SK-N-SH (cell line): Measurements from ENCODE around the gene ELP1. TPM values are rescaled to one million over a fixed set of nuclear protein-coding genes. Genes with fewer than 3 reads are reported as not detected.

Experiments used
- CTCF ChIA-PET: fragments of 300-600, 350-600 bp; formaldehyde crosslinking; extraction: SDS; loops from one replicate; lab custom pipeline; 2021; lab: Yijun Ruan, JAX
- POLR2A ChIA-PET: fragments of 350-600 bp; sonication (Branson Sonifier 250); formaldehyde crosslinking; extraction: SDS; loops from one replicate; lab custom pipeline; 2020; ENCODE audit warnings: antibody characterized with exemption, inconsistent platforms; lab: Yijun Ruan, JAX
- DNase-seq: peaks from one replicate; pipeline ENCODE4 v3.0.0; 2012
- H2AFZ ChIP-seq: fragments of 200-600 bp; sonication (generic); 2 replicates; pipeline ENCODE4 v1.8.1; 2016; ENCODE audit warnings: antibody characterized with exemption, mild to moderate bottlenecking, low read depth
- H3F3A ChIP-seq: fragments of 200-600 bp; sonication (generic); replicated peaks from 2 replicates; pipeline ENCODE3; 2016; ENCODE audit warnings: antibody characterized with exemption, mild to moderate bottlenecking; ENCODE audit not compliant: insufficient read depth
- H3K27ac ChIP-seq, 2 experiments: fragments of 200-500 bp in 1 of 2; fragments of 200-600 bp in 1 of 2; sonication (Bioruptor generic) in 1 of 2; sonication (generic), shearing (Covaris generic) in 1 of 2; 2 replicates each; pipeline versions ENCODE4 v1.5.1 to v1.6.1; 2014 to 2016; ENCODE audit warnings: low read depth in 2 of 2, inconsistent platforms in 1 of 2, low read length in 1 of 2, mild to moderate bottlenecking in 1 of 2, mixed read lengths in 1 of 2
- H3K27me3 ChIP-seq: fragments of 200-600 bp; sonication (generic), shearing (Covaris generic); 2 replicates; pipeline ENCODE4 v1.6.1; 2016; ENCODE audit warnings: mixed run types; ENCODE audit not compliant: insufficient read depth
- H3K36me3 ChIP-seq, 2 experiments: fragments of 200-500 bp in 1 of 2; fragments of 200-600 bp in 1 of 2; sonication (Bioruptor generic) in 1 of 2; sonication (generic) in 1 of 2; replicated peaks in 1 of 2; 2 replicates each; pipeline versions ENCODE3 to v1.5.1; 2014 to 2016; ENCODE audit warnings: low read length in 1 of 2, mild to moderate bottlenecking in 1 of 2; ENCODE audit not compliant: insufficient read depth in 2 of 2, control insufficient read depth in 1 of 2
- H3K4me1 ChIP-seq, 2 experiments: fragments of 200-500 bp in 1 of 2; fragments of 200-600 bp in 1 of 2; sonication (Bioruptor generic) in 1 of 2; sonication (generic), shearing (Covaris generic) in 1 of 2; 2 replicates each; pipeline versions ENCODE4 v1.5.1 to v1.6.1; 2014 to 2016; ENCODE audit warnings: low read depth in 1 of 2, low read length in 1 of 2, mixed run types in 1 of 2; ENCODE audit not compliant: insufficient read depth in 2 of 2, control insufficient read depth in 1 of 2
- H3K4me2 ChIP-seq: fragments of 200-600 bp; sonication (generic), shearing (Covaris generic); 2 replicates; pipeline ENCODE4 v1.6.1; 2017; ENCODE audit warnings: mixed run types
- H3K4me3 ChIP-seq, 2 experiments: fragments of 200-500 bp in 1 of 2; fragments of 200-600 bp in 1 of 2; sonication (Bioruptor generic) in 1 of 2; sonication (generic), shearing (Covaris generic) in 1 of 2; 2 replicates each; pipeline versions ENCODE4 v1.5.1 to v1.8.1; 2014 to 2016; ENCODE audit warnings: low read depth in 2 of 2, inconsistent platforms in 1 of 2, low read length in 1 of 2, mild to moderate bottlenecking in 1 of 2, mixed read lengths in 1 of 2, moderate library complexity in 1 of 2
- H3K79me2 ChIP-seq: fragments of 200-600 bp; sonication (generic); 2 replicates; pipeline ENCODE4 v1.8.1; 2017; ENCODE audit warnings: mild to moderate bottlenecking; ENCODE audit not compliant: insufficient read depth
- H3K9ac ChIP-seq: fragments of 200-600 bp; sonication (generic); 2 replicates; pipeline ENCODE4 v1.6.1; 2017; ENCODE audit warnings: mixed run types
- H3K9me2 ChIP-seq: fragments of 200-600 bp; sonication (generic); 2 replicates; pipeline ENCODE4 v1.6.1; 2017; ENCODE audit warnings: mixed run types
- H3K9me3 ChIP-seq: fragments of 200-600 bp; sonication (generic); 2 replicates; pipeline ENCODE4 v1.6.1; 2017; ENCODE audit warnings: mixed run types, mild to moderate bottlenecking, moderate library complexity
- H4K20me1 ChIP-seq: fragments of 200-600 bp; sonication (generic); 2 replicates; pipeline ENCODE4 v1.6.1; 2017; ENCODE audit warnings: mild to moderate bottlenecking, mixed run types; ENCODE audit not compliant: insufficient read depth
- CHD2 ChIP-seq: fragments of 150-350 bp; IDR thresholded peaks from 2 replicates; pipeline ENCODE4 v1.6.1; 2018; ENCODE audit warnings: low read length; ENCODE audit not compliant: partially characterized antibody
- ELF1 ChIP-seq: IDR thresholded peaks from 2 replicates; pipeline ENCODE4 v1.4.0; 2012
- EP300 ChIP-seq, 2 experiments: IDR thresholded peaks; 2 replicates each; pipeline versions ENCODE4 v1.4.0 to v1.6.1; 2012; ENCODE audit warnings: borderline replicate concordance in 1 of 2, low read depth in 1 of 2, low read length in 1 of 2
- EZH2phosphoT487 ChIP-seq: fragments of 200-600 bp; sonication (generic); IDR thresholded peaks from 2 replicates; pipeline ENCODE4 v1.6.1; 2017; ENCODE audit warnings: low read depth, mixed run types, mild to moderate bottlenecking, antibody characterized with exemption, moderate library complexity, borderline replicate concordance
- FOSL2 ChIP-seq: IDR thresholded peaks from 2 replicates; pipeline ENCODE4 v1.4.0; 2012; ENCODE audit warnings: low read depth, mild to moderate bottlenecking, moderate library complexity, borderline replicate concordance
- FOXM1 ChIP-seq: IDR thresholded peaks from 2 replicates; pipeline ENCODE4 v1.4.0; 2012; ENCODE audit warnings: low read depth, mild to moderate bottlenecking
- GATA2 ChIP-seq: sonication (generic); formaldehyde crosslinking; IDR thresholded peaks from 2 replicates; pipeline ENCODE4 v1.5.0; 2020; ENCODE audit warnings: mild to moderate bottlenecking, missing genetic modification reagents
- MEF2A ChIP-seq: IDR thresholded peaks from 2 replicates; pipeline ENCODE4 v1.4.0; 2012; ENCODE audit warnings: low read depth, borderline replicate concordance
- NFIC ChIP-seq: IDR thresholded peaks from 2 replicates; pipeline ENCODE4 v1.4.0; 2012; ENCODE audit warnings: borderline replicate concordance
- NRF1 ChIP-seq: IDR thresholded peaks from 2 replicates; pipeline ENCODE4 v1.6.1; 2012; ENCODE audit warnings: low read depth, mild to moderate bottlenecking, low read length
- POLR2AphosphoS5 ChIP-seq: IDR thresholded peaks from 2 replicates; pipeline ENCODE4 v1.6.1; 2012; ENCODE audit warnings: low read depth, low read length
- TAF1 ChIP-seq: IDR thresholded peaks from 2 replicates; pipeline ENCODE4 v1.6.1; 2012; ENCODE audit warnings: low read depth, mild to moderate bottlenecking, low read length, moderate library complexity, borderline replicate concordance
- TCF12 ChIP-seq: IDR thresholded peaks from 2 replicates; pipeline ENCODE4 v1.4.0; 2012
- YY1 ChIP-seq: IDR thresholded peaks from 2 replicates; pipeline ENCODE4 v1.4.0; 2012; ENCODE audit warnings: low read depth, mild to moderate bottlenecking
- WGBS: methylation state at CpG from one replicate; pipeline ENCODE4 v1.1.6; 2017; ENCODE audit warnings: low lambda C conversion rate; 5-methylcytosine and 5-hydroxymethylcytosine counted together
- polyA plus RNA-seq, 3 experiments: library from polyadenylated mRNA; depleted of rRNA; stranded (reverse); fragments of >200 nt; gene quantifications; 2 replicates each; pipeline ENCODE4 v1.2.3, GENCODE V29; 2012
- TF ChIP-seq, protein P1 (sequence below): IDR thresholded peaks from 2 replicates; pipeline ENCODE4 v1.4.0; 2012; ENCODE audit warnings: low read depth, borderline replicate concordance
- TF ChIP-seq, protein P2 (sequence below): IDR thresholded peaks from 2 replicates; pipeline ENCODE4 v1.4.0; 2012; ENCODE audit warnings: low read depth, borderline replicate concordance
- TF ChIP-seq, protein P3 (sequence below): fragments of 200-600 bp; sonication (generic); IDR thresholded peaks from 2 replicates; pipeline ENCODE4 v1.6.1; 2017; ENCODE audit warnings: antibody characterized with exemption, mild to moderate bottlenecking, moderate library complexity
- TF ChIP-seq, protein P4 (sequence below): IDR thresholded peaks from 2 replicates; pipeline ENCODE4 v1.4.0; 2012; ENCODE audit warnings: low read depth
- TF ChIP-seq, protein P5 (sequence below): IDR thresholded peaks from 2 replicates; pipeline ENCODE4; 2012

The ELP1 gene
- polyA plus RNA-seq, 1 of the 3 experiments (the other 2 are of a cell fraction), result 19.1 TPM

DNA sequence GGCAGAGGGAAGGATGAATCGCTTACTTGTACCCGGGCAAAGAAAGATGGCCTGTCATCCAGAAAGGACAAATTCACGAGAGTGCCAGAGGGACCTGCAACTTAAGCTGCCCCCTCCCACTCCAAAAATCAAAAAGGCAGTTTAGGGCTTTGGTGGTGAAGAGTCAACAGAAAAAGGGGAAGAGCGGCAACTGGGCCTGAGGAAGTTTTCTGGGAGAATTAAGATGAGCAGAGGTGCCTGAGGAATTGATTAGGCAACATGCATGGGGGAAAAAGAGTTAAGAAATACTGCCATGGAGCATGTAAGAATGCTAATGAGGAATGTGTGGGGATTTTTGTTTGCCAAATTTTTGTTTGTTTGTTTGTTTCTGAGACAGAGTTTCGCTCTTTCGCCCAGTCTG lies 76.4 kb downstream of the ELP1 start:
- Histone ChIP-seq H3K79me2 (no peaks in the 10 kb centered on the region), H4K20me1 (no peaks in the 10 kb centered on the region), H3K9ac (no peak overlapping the region), H3K27me3 (no peaks in the 10 kb centered on the region), H3K4me1 (no peaks in the 10 kb centered on the region), H3K27ac (no peak overlapping the region), H2AFZ (no peak overlapping the region), H3F3A (no peaks in the 10 kb centered on the region), H3K9me2 (no peaks in the 10 kb centered on the region), H3K9me3 (no peaks in the 10 kb centered on the region), H3K4me2 (no peak overlapping the region), H3K36me3 (no peaks in the 10 kb centered on the region), H3K4me3 (no peak overlapping the region)
- no peak for DNase-seq
- WGBS, result 66% methylated on average over 6 of the region's 6 CpGs
- ChIA-PET POLR2A (interaction anchor here (0.6 kb wide), 1 partner anchor 128 kb away, joined by 3 read pairs; no protein-coding TSS in a partner anchor), CTCF (no interaction called here)
- no peak for TF ChIP-seq TCF12

DNA sequence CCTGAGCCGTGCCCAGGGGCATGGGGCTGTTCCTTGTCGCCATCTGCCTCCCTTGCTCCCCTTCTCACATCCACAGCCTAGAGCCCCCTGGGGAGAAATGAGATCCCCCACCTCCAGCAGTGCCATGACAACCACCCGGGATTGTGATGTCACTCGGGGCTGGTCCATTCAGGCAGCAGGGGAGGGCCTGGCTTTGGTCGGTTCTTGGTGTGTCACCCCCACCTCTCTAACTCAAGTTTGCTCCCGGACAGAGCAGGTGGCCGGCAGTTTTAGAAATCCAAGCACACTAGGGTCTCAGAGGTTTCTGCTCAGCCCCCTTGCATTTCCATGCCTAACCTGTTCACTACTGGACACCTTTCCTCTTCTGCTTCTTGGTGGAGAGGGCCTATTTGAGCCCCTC lies 78.0 kb downstream of the ELP1 start, which contains the start of gene ACTL7B:
TSS of gene ACTL7B (minus strand) at position 99 of the 400 bp plus-strand sequence. CDS start at position 43, 56 bp downstream.
- no peak within 1 kb of the TSS for H3K9ac ChIP-seq
- H3K79me2 ChIP-seq, result no peaks in the 10 kb centered on the region
- no peaks in the 10 kb centered on the region for H4K20me1 ChIP-seq
- ChIA-PET POLR2A (no interaction called here), CTCF (interaction anchor here (1.1 kb wide), 1 partner anchor 9 kb away, joined by 3 read pairs; no protein-coding TSS in a partner anchor)
- no peaks in the 10 kb centered on the region for H3K9me3 ChIP-seq
- WGBS, result 42% methylated on average over 5 of the region's 7 CpGs
- no peaks in the 10 kb centered on the region for H3F3A ChIP-seq
- H3K9me2 ChIP-seq, result no peaks in the 10 kb centered on the region
- no peaks in the 10 kb centered on the region for H3K4me1 ChIP-seq
- no peaks in the 10 kb centered on the region; the same call in 1 of the 2 replicates for H3K27me3 ChIP-seq
- DNase-seq, result no peak
- H3K4me2 ChIP-seq, result no peak within 1 kb of the TSS
- no peaks in the 10 kb centered on the region for H3K36me3 ChIP-seq
- H3K27ac ChIP-seq, result no peak within 1 kb of the TSS
- no peak within 1 kb of the TSS for H3K4me3 ChIP-seq
- no peak within 1 kb of the TSS for H2AFZ ChIP-seq
- TF ChIP-seq ELF1 (no peak), FOSL2 (no peak), TCF12 (no peak), NFIC (no peak), TAF1 (no peak), EZH2phosphoT487 (no peak), GATA2 (CRISPR knock-in tag) (no peak), MEF2A (no peak), FOXM1 (no peak), NRF1 (no peak), EP300 (IDR thresholded peaks at IDR 0.05; ENCODE audit: borderline replicate concordance in 1 of 2, low read depth in 1 of 2, low read length in 1 of 2) (no peak), CHD2 (no peak), POLR2AphosphoS5 (no peak), YY1 (no peak)
- TF ChIP-seq, protein P1, sequence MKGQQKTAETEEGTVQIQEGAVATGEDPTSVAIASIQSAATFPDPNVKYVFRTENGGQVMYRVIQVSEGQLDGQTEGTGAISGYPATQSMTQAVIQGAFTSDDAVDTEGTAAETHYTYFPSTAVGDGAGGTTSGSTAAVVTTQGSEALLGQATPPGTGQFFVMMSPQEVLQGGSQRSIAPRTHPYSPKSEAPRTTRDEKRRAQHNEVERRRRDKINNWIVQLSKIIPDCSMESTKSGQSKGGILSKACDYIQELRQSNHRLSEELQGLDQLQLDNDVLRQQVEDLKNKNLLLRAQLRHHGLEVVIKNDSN, result no peak
- TF ChIP-seq, protein P2, sequence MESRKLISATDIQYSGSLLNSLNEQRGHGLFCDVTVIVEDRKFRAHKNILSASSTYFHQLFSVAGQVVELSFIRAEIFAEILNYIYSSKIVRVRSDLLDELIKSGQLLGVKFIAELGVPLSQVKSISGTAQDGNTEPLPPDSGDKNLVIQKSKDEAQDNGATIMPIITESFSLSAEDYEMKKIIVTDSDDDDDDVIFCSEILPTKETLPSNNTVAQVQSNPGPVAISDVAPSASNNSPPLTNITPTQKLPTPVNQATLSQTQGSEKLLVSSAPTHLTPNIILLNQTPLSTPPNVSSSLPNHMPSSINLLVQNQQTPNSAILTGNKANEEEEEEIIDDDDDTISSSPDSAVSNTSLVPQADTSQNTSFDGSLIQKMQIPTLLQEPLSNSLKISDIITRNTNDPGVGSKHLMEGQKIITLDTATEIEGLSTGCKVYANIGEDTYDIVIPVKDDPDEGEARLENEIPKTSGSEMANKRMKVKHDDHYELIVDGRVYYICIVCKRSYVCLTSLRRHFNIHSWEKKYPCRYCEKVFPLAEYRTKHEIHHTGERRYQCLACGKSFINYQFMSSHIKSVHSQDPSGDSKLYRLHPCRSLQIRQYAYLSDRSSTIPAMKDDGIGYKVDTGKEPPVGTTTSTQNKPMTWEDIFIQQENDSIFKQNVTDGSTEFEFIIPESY, result no peak
- TF ChIP-seq, protein P3, sequence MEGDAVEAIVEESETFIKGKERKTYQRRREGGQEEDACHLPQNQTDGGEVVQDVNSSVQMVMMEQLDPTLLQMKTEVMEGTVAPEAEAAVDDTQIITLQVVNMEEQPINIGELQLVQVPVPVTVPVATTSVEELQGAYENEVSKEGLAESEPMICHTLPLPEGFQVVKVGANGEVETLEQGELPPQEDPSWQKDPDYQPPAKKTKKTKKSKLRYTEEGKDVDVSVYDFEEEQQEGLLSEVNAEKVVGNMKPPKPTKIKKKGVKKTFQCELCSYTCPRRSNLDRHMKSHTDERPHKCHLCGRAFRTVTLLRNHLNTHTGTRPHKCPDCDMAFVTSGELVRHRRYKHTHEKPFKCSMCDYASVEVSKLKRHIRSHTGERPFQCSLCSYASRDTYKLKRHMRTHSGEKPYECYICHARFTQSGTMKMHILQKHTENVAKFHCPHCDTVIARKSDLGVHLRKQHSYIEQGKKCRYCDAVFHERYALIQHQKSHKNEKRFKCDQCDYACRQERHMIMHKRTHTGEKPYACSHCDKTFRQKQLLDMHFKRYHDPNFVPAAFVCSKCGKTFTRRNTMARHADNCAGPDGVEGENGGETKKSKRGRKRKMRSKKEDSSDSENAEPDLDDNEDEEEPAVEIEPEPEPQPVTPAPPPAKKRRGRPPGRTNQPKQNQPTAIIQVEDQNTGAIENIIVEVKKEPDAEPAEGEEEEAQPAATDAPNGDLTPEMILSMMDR, result no peak
- TF ChIP-seq, protein P4, sequence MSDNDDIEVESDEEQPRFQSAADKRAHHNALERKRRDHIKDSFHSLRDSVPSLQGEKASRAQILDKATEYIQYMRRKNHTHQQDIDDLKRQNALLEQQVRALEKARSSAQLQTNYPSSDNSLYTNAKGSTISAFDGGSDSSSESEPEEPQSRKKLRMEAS, result no peak
- TF ChIP-seq, protein P5, sequence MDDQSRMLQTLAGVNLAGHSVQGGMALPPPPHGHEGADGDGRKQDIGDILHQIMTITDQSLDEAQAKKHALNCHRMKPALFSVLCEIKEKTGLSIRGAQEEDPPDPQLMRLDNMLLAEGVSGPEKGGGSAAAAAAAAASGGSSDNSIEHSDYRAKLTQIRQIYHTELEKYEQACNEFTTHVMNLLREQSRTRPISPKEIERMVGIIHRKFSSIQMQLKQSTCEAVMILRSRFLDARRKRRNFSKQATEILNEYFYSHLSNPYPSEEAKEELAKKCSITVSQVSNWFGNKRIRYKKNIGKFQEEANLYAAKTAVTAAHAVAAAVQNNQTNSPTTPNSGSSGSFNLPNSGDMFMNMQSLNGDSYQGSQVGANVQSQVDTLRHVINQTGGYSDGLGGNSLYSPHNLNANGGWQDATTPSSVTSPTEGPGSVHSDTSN, result no peak
